LNCAP (cell line): Measurements from ENCODE around the gene SRGAP1.

ENCODE experiments used
- CTCF ChIP-seq: fragments of 450-650 bp; IDR thresholded peaks from 2 replicates; pipeline ENCODE4 v1.5.1; 2017; ENCODE audit warnings: mild to moderate bottlenecking

SRGAP1 gene

GRCh38 chr12:63844391-63845341 lies at the start of gene SRGAP1:
Gene SRGAP1 (plus strand): TSS chr12:63844700. CDS start chr12:63844817, 117 bp downstream.
- TF ChIP-seq CTCF, result no peak

- no peak for TF ChIP-seq CTCF
These were observed 49.3 kb upstream of the SRGAP1 start for GRCh38 chr12:63795032-63795687.

DNA sequence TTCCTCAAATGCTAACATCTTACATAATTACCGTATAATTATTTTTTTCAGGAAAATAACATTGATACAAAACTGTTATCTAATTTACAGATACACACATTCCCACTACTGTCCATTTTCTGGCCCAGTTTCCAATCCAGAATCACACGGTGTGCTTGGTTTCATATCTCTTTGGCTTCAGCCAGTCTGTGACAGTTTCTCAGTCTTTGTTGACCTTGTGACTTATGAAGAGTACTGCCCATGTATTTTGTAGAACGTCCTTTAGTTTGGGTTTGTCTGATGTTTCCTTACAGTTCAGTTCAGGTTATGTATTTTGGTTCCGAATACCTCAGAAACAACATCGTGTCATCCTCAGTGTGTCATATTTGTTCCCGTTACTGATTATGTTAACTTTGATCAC lies 48.6 kb upstream of the SRGAP1 start:
- TF ChIP-seq CTCF, result no peak

- TF ChIP-seq CTCF, result peak; percentile 62
These were observed 42.4 kb upstream of the SRGAP1 start for GRCh38 chr12:63802012-63802608.

DNA sequence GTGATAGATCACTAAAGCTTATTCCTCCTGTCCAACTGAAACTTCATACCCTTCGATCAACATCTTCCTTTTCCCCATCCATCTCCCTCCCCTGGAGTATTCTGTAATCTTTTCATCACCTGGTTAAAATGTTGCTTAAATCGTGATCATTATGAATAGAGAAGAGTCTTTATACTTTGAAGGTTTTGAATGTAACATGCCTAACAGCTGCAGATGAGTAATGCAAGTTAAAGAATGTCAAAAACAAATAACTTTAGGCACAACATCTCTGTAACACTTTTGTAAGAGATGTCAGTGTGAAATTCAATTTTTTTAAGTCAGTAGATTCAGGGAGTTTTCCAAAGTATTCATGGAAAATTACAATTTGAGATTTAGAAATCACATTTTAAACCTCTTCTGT lies 39.8 kb upstream of the SRGAP1 start:
- no peak for TF ChIP-seq CTCF

- no peak for TF ChIP-seq CTCF
These were observed 38.5 kb upstream of the SRGAP1 start for GRCh38 chr12:63805704-63806672.

GRCh38 chr12:63808631-63809030 lies 35.9 kb upstream of the SRGAP1 start:
- TF ChIP-seq CTCF, result no peak
